Ascending aorta (tissue), 2 donors: Measurements from ENCODE around the gene AHSP. TPM values are rescaled to one million over a fixed set of nuclear protein-coding genes. Genes with fewer than 3 reads are reported as not detected.

ENCODE experiments used
- DNase-seq, 2 donors: peaks; one replicate each; pipeline ENCODE4 v3.0.0-alpha.2; 2019; ENCODE audit warnings: low spot score in 2 of 2
- H3K27ac ChIP-seq, 2 donors: fragments of 200-600 bp; sonication (generic); one replicate each; pipeline ENCODE4 v1.5.1; 2016 to 2017; ENCODE audit warnings: mild to moderate bottlenecking in 1 of 2
- H3K27me3 ChIP-seq: fragments of 200-600 bp; sonication (generic); one replicate; pipeline ENCODE4 v1.5.1; 2017
- H3K36me3 ChIP-seq, 2 donors: fragments of 200-600 bp; sonication (generic); one replicate each; pipeline ENCODE4 v1.5.1; 2016
- H3K4me1 ChIP-seq, 2 donors: fragments of 200-600 bp; sonication (generic); one replicate each; pipeline ENCODE4 v1.5.1; 2016 to 2017; ENCODE audit warnings: mild to moderate bottlenecking in 1 of 2
- H3K4me3 ChIP-seq, 2 donors: fragments of 200-600 bp; sonication (generic); one replicate each; pipeline ENCODE4 v1.5.1; 2016 to 2017; ENCODE audit warnings: mild to moderate bottlenecking in 1 of 2
- H3K9me3 ChIP-seq, 2 donors: fragments of 200-600 bp; sonication (generic); one replicate each; pipeline ENCODE4 v1.5.1; 2016
- CTCF ChIP-seq, 3 experiments: fragments of 200-600 bp in 2 of 3; fragments of 450-650 bp in 1 of 3; sonication (generic) in 2 of 3; IDR thresholded peaks; one replicate each; pipeline ENCODE4 v1.5.1; 2016 to 2019; ENCODE audit warnings: antibody characterized with exemption in 3 of 3, mild to moderate bottlenecking in 1 of 3, moderate library complexity in 1 of 3
- intact Hi-C: fragments of 100-400 bp; cut with DNase I; formaldehyde crosslinking; loops from one replicate; pipeline ENCODE4 v1.15.1; 2023
- total RNA-seq: library from RNA; depleted of rRNA; stranded (reverse); fragments of >200 nt; gene quantifications from one replicate; pipeline ENCODE4 v1.1.0, GENCODE V29; 2016

AHSP gene
- total RNA-seq, 1 donor from 2014 or later, result not detected

GRCh38 chr16:31488468-31489297, 39.0 kb upstream of the AHSP start:
- no peak overlapping the region for H3K27ac ChIP-seq
- H3K27me3 ChIP-seq, result no peaks in the 10 kb centered on the region
- no peak for TF ChIP-seq CTCF (IDR thresholded peaks at IDR 0.05)
- peaks cover 10 to 15% of the 10 kb centered on the region in 2 donors for H3K4me1 ChIP-seq
- H3K36me3 ChIP-seq, result peaks cover 16 to 34% of the 10 kb centered on the region in 2 donors
- peak overlapping the region; percentile 66 to 68 for H3K4me3 ChIP-seq
- no peak for DNase-seq
- no peaks in the 10 kb centered on the region for H3K9me3 ChIP-seq
- intact Hi-C loops, result no loop called here

DNA sequence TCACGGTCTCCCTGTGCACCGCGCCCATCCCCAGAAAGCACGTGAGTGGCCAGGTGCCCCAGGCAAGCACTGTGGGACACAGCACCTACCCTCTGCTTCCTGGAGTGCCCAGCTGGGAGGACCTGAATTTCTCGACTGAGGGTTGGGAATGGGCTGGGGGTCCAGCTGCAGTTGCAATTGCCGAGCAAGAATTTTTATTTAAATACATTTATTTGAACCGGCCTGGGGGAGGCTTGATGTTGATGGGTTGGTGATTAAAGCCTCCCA, 38.5 kb upstream of the AHSP start:
- Histone ChIP-seq H3K9me3 (no peaks in the 10 kb centered on the region), H3K27ac (no peak overlapping the region), H3K36me3 (peaks cover 22 to 39% of the 10 kb centered on the region in 2 donors), H3K4me3 (no peak overlapping the region), H3K27me3 (no peaks in the 10 kb centered on the region), H3K4me1 (peaks cover 10 to 15% of the 10 kb centered on the region in 2 donors)
- TF ChIP-seq CTCF (IDR thresholded peaks at IDR 0.05), result no peak
- DNase-seq, result no peak
- intact Hi-C loops, result no loop called here

GRCh38 chr16:31489616-31490584, 37.8 kb upstream of the AHSP start:
- TF ChIP-seq CTCF (IDR thresholded peaks at IDR 0.05), result no peak
- intact Hi-C loops, result no loop called here
- Histone ChIP-seq H3K27me3 (no peaks in the 10 kb centered on the region), H3K4me3 (no peak overlapping the region), H3K4me1 (peaks cover 10 to 15% of the 10 kb centered on the region in 2 donors), H3K27ac (no peak overlapping the region), H3K9me3 (no peaks in the 10 kb centered on the region), H3K36me3 (peaks cover 23 to 46% of the 10 kb centered on the region in 2 donors)
- DNase-seq, result no peak

DNA sequence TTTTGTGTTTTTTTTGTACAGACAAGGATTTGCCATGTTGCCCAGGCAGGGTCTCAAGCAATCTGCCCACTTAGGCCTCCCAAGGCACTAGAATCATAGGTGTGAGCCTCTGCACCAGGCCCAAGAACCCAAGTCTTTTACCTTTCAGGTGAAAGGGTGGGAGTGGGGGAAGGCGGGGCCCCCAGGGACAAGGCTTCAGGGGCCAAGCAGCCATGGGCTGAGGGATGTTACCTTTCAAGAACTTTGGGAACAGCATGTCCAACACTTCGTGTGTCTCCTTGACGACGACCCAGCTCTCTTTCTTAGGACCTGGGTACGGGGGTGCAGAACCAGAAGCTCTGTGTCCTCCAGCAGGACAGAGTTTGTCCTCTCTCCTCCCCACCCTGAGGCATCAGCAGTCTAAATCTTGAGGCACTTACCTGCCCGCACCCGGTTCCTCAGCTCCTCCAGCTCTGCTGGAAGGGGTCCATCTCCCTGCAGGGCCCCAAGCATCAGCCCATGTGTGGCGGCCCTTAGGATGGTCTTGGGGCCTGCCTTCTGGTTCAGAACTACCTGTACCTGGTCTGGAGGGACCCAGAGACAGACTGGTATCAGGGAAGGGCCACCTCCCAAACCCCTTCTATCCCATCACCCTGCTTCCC, 35.8 kb upstream of the AHSP start:
- Histone ChIP-seq H3K4me1 (peaks cover 10 to 15% of the 10 kb centered on the region in 2 donors), H3K4me3 (no peak overlapping the region), H3K27me3 (no peaks in the 10 kb centered on the region), H3K36me3 (peaks cover 38 to 66% of the 10 kb centered on the region in 2 donors), H3K9me3 (no peaks in the 10 kb centered on the region), H3K27ac (no peak overlapping the region)
- DNase-seq, result no peak
- intact Hi-C loops, result no loop called here
- TF ChIP-seq CTCF (IDR thresholded peaks at IDR 0.05), result no peak

GRCh38 chr16:31493506-31494125, 34.1 kb upstream of the AHSP start:
- H3K36me3 ChIP-seq, result peaks cover 51 to 76% of the 10 kb centered on the region in 2 donors
- no peak for TF ChIP-seq CTCF (IDR thresholded peaks at IDR 0.05)
- H3K4me3 ChIP-seq, result no peak overlapping the region
- no peaks in the 10 kb centered on the region for H3K9me3 ChIP-seq
- intact Hi-C loops, result no loop called here
- no peak for DNase-seq
- peaks cover under 1 to 2% of the 10 kb centered on the region in 2 donors for H3K4me1 ChIP-seq
- H3K27me3 ChIP-seq, result no peaks in the 10 kb centered on the region
- H3K27ac ChIP-seq, result no peak overlapping the region
